Transverse colon (tissue), 4 donors: Measurements from ENCODE around the gene ZGRF1.

Experiments
- CTCF ChIP-seq, 5 experiments: fragments of 200-600 bp in 3 of 5; fragments of 450-650 bp in 2 of 5; sonication (generic) in 3 of 5; IDR thresholded peaks; 1 replicate in 2 of 5; 2 replicates in 3 of 5; pipeline ENCODE4 v1.5.1; 2016 to 2017; ENCODE audit warnings: antibody characterized with exemption in 5 of 5, inconsistent platforms in 3 of 5, mild to moderate bottlenecking in 2 of 5, moderate library complexity in 1 of 5
- EP300 ChIP-seq: sonication (generic); formaldehyde crosslinking; IDR thresholded peaks from one replicate; pipeline ENCODE4 v1.6.1; 2017; ENCODE audit warnings: antibody characterized with exemption, low read depth
- POLR2A ChIP-seq: fragments of 450-650 bp; IDR thresholded peaks from one replicate; pipeline ENCODE4 v1.6.1; 2016; ENCODE audit warnings: antibody characterized with exemption, mild to moderate bottlenecking, moderate library complexity
- POLR2AphosphoS5 ChIP-seq, 3 donors: sonication (generic); formaldehyde crosslinking; IDR thresholded peaks; one replicate each; pipeline ENCODE4 v1.6.1; 2016; ENCODE audit warnings: antibody characterized with exemption in 3 of 3

GRCh38 chr4:112645541-112646329 lies 9.0 kb upstream of the ZGRF1 start:
- TF ChIP-seq POLR2A (no peak), CTCF (IDR thresholded peaks at IDR 0.05) (no peak), POLR2AphosphoS5 (IDR thresholded peaks at IDR 0.05) (no peak), EP300 (no peak)
